IPS DF 4.7 (cell line): Measurements from ENCODE around the gene MATK.
"Not testable (repeated sequence)": the region's sequence is repeated elsewhere in the genome, so short reads cannot be mapped to it uniquely, and the experiment has no call there.

Experiments
- DNase-seq: peaks from one replicate; pipeline ENCODE4 v3.0.0-alpha.2; 2013; ENCODE audit warnings: low spot score; ENCODE audit errors: extremely low read depth

MATK gene

GRCh38 chr19:3771000-3771905 lies 14.9 kb downstream of the MATK start:
- no peak for DNase-seq

- DNase-seq: no peak
These were observed 15.8 kb downstream of the MATK start for GRCh38 chr19:3770136-3770999.

DNA sequence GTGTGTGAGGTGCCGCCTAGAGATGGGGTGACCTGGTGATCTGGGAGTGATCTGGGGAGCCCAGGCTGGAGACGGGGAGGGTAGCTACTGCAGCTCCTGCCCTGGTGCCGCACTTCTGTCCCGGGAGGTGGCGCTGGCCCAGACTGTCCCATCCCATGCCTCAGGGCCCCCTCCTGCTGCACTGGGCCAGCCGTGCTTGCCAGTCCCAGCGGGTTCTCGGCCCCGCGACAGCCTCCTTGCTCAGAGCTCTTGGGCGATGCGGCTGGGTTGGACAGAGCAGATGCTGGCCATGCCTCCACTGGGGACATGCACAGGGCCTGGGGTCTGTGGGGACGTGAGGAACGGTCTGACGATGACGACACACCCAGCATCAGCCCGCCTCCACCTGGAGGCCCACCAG lies 16.7 kb downstream of the MATK start:
- DNase-seq: no peak

DNA sequence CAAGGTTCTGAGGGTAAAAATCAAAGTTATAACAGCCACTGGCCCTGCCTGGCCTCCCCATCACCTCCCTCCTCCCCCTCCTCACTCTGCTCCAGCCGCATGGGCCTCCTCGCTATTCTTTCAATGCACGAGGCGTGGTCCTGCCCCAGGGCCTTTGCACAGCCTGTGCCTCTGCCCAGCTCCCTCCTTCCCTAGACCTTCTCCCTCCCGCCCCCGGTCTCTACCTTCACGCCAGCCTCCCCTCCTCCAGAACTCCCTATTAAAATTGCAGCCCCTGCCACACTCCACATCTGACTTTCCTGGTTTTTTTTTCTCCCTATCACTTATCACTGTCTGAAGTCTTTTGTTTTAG lies 17.5 kb downstream of the MATK start:
- DNase-seq: no peak

- DNase-seq: no peak
These were observed 18.0 kb downstream of the MATK start for GRCh38 chr19:3768015-3768747.

- DNase-seq: no peak
These were observed 19.1 kb downstream of the MATK start for GRCh38 chr19:3767050-3767449.

DNA sequence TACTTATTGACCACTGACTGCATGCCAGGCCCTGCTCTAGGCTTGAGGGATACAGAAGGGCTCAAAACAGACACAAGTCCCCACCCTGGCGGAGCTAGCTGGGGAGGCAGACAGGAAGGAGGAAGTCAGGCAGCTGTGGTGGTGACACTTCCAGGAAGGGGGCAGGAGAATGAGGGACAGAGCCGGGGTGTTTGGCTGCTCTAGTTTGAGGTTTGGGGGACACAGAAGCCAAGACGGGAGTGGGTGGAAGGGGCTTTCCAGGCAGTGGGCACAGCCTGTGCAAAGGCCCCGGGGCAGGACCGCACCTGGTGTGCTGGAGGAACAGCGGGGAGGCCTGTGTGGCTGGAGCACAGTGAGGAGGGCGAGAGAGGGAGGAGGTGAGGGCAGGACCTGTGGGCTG lies 19.7 kb downstream of the MATK start:
- no peak for DNase-seq

GRCh38 chr19:3765757-3766156 lies 20.4 kb downstream of the MATK start:
- not testable (repeated sequence) for DNase-seq

DNA sequence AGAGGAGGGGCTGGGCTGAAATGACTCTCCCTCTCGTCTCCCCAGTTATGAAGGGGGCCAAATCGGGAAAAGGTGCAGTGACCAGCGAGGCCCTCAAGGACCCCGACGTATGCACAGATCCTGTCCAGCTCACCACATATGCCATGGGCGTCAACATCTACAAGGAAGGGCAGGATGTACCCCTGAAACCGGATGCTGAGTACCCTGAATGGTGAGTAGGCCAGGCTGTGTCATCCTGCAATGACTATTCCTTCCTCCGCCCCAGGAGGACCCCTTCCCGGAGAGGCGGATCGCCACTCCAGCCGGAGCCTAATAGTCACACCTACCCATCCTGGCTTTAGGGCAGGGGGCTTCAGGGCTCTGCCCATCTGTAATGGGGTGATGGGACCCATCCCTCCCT lies 21.1 kb downstream of the MATK start:
- DNase-seq: no peak

DNA sequence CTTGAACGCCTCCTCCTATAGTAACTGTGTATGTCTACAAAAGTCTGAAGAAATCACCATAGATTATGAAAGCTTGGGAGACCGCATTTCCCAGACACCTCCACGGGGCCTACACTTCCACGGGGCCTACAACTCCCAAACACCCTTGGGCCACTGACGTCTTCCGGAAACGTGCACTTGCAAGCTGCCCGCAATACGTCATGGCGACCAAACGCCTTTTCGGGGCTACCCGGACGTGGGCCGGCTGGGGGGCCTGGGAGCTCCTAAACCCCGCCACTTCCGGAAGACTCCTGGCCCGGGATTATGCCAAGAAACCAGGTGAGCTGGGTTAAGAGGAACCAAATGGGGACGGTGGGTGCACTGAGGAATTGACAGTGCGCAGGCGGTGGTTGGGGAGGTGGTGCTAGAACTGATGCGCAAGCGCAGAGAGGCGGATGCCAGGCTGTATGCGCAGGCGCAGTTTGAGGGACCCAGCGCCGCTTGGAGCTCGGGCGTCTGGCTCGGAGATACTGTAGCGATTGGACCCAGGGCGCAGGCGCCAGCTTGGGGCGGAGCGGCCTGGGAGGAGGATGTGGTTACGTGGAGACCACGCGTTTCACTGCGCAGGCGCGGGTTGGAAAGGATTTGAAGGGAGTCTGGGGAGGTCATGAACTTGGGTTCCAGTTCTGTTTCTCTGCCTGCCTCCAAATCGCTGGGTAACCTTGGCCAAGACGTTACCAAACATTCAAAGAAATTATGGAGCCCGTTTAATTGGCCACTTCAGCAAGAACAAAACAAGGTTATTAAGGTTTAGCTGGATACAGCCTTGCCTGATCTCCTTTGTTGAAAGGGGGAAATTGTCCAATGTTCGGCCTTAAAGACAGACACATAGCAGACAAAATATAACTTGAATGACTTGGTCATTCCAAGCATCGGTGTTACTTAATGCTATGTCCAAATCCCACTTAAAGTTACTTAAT lies 23.4 kb downstream of the MATK start, which contains the start of gene MRPL54:
Gene MRPL54, plus strand, starts transcription at position 182 of the 959 bp plus-strand sequence. Its CDS starts 19 bp downstream, at position 201.
- DNase-seq: no peak

DNA sequence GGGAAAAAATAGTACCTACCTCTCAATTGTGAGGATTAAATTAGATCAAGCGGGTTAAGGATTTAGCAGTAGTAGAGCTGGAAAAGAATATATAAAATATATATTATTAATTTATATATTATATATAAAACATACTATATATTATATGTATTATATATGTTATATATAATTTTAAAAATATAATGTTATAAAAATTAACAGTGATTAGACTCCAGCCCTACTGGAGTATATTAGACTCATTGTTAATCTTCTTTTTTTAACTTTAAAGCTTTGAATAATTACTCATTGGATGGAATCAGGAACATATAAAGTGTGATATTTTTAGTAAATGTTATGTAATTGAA lies 24.1 kb downstream of the MATK start:
- no peak for DNase-seq

- no peak for DNase-seq
These were observed 24.6 kb downstream of the MATK start, which contains the start of gene APBA3 for GRCh38 chr19:3761382-3762129. Gene APBA3, minus strand, starts transcription at chr19:3761692. Its CDS starts 1,428 bp downstream, at chr19:3760264.

GRCh38 chr19:3760871-3761361 lies 25.3 kb downstream of the MATK start:
- no peak for DNase-seq

DNA sequence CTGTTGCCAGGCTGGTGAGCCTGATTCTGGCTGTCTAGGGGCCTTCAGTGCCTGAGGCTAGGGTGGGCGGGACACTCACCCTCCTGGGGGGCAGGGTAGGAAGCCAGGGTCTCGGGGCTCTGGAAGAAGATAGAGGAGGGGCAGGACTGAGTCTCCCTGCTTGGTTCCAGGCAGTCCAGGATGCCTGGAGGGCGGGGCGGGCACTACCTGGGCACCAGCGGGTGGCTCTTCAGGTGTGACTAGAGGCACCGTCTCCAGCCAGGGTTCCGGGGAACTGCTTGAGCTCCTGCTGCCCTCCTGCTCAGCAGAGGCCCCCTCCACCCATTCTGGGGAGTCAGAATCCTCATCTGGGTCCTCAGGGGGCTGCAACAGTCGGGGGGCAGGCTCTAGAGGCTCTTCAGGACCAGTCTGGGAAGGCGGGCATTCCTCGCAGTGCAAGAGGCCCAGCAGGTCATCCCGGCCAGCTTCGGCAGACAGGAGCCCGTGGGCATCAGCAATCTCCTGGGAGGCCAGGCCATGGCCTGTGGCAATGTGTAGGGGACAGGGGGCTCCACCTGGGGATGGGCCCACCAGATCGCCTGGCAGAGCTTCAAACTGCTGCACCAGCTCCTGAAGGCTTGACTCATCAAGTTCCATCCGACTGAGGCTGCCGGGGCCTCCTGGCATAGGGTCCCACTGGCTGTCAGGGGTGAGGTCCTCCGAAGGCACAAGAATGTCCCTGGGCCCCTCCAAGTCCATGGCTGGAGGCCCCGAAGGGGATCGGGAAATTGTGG lies 26.5 kb downstream of the MATK start:
- no peak for DNase-seq

GRCh38 chr19:3758297-3758696 lies 27.9 kb downstream of the MATK start:
- not testable (repeated sequence) for DNase-seq

- not testable (repeated sequence) for DNase-seq
These were observed 28.5 kb downstream of the MATK start for GRCh38 chr19:3757705-3758104.

DNA sequence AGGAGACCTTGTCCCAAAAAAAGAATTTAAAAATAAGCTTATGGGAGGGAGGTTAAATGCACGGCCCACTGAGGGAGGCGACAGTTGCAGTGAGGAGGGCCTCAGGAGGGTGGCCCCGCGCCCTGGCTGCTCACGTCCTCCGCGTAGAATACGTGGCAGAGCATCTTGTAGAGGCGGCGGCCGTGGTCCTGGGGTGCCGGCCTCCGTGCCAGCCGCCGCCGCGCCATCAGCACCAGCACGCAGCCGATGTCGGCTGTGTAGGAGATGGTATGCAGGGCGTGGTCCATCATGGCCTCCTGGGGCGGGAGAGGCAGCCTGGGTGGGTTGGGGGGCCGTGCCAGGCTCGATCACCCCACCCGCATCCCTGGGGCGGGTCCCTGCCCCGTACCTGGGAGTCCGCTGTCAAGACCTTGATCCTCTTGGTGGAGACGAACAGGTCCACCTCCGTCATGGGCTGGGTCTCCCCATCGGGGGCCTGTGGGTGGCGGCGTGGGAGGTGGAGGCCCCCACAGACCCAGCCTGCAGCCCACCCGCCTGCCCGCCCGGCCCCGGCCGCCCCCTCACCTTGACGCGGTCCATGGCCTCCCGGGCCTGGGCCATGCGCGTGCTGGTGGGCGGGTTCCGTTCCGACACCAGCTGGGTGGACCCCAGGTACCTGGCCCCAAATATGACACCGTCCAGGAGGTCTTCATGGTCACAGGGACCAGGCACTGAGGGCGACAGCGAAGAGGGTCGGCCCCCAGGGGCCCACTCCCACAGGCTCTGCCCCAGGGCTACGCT lies 32.4 kb downstream of the MATK start:
- no peak for DNase-seq

- no peak for DNase-seq
These were observed 33.7 kb downstream of the MATK start for GRCh38 chr19:3752492-3752891.
